Neural cell (in vitro differentiated cells): ENCODE data around the gene ACTMAP.
"Not testable (repeated sequence)": the region's sequence is repeated elsewhere in the genome, so short reads cannot be mapped to it uniquely, and the experiment has no call there.

Source experiments
- CTCF ChIP-seq: fragments of 450-650 bp; IDR thresholded peaks from 2 replicates; pipeline ENCODE4 v1.5.1; 2014; ENCODE audit warnings: antibody characterized with exemption, mild to moderate bottlenecking, moderate library complexity; ENCODE audit not compliant: poor library complexity, severe bottlenecking
- EP300 ChIP-seq: fragments of 450-650 bp; conservative IDR thresholded peaks from 2 replicates; pipeline ENCODE4 v1.6.1; 2014; ENCODE audit warnings: antibody characterized with exemption, mild to moderate bottlenecking, moderate library complexity; ENCODE audit not compliant: poor library complexity, severe bottlenecking
- EZH2 ChIP-seq: fragments of 200-600, 300-800 bp; shearing (Covaris generic), sonication (generic); IDR thresholded peaks from 2 replicates; pipeline ENCODE4 v1.6.1; 2014; ENCODE audit warnings: antibody characterized with exemption, low read length, borderline replicate concordance, mild to moderate bottlenecking; ENCODE audit not compliant: insufficient read depth, poor library complexity, severe bottlenecking
- MXI1 ChIP-seq: fragments of 450-650 bp; conservative IDR thresholded peaks from 2 replicates; pipeline ENCODE4 v1.6.1; 2014; ENCODE audit warnings: antibody characterized with exemption, mild to moderate bottlenecking; ENCODE audit not compliant: poor library complexity, severe bottlenecking
- POLR2AphosphoS5 ChIP-seq: IDR thresholded peaks from 2 replicates; pipeline ENCODE4 v1.6.1; 2012
- REST ChIP-seq: IDR thresholded peaks from 2 replicates; pipeline ENCODE4 v1.6.1; 2012; ENCODE audit warnings: borderline replicate concordance
- TAF1 ChIP-seq: IDR thresholded peaks from 2 replicates; pipeline ENCODE4 v1.6.1; 2012; ENCODE audit warnings: low read depth

- not testable (repeated sequence) for TF ChIP-seq CTCF, TAF1, POLR2AphosphoS5, EZH2, REST, EP300, MXI1
These were observed 21.0 kb upstream of the ACTMAP start for GRCh38 chr19:40771101-40771862.
